Activated B cell treated with CpG ODN at 0.5 μM for 24 hours (primary cell): ENCODE measurements around the gene ROCK2. TPM values are rescaled to one million over a fixed set of nuclear protein-coding genes. Genes with fewer than 3 reads are reported as not detected.

Experiments used
- ATAC-seq: fragments of 200-7000 bp; cut with Tn5 transposase; one replicate; pipeline ENCODE4 v1.10.0; 2021; ENCODE audit warnings: low read depth, mild to moderate bottlenecking, moderate library complexity
- CTCF ChIA-PET: fragments of 350-600 bp; sonication (Branson Sonifier 250); formaldehyde crosslinking; loops from one replicate; lab custom pipeline; 2021; ENCODE audit warnings: antibody characterized with exemption; lab: Charles Lee
- POLR2A ChIA-PET: fragments of 350-600 bp; sonication (Branson Sonifier 250); formaldehyde crosslinking; loops from one replicate; lab custom pipeline; 2021; ENCODE audit warnings: antibody characterized with exemption; lab: Charles Lee
- DNase-seq: peaks from one replicate; pipeline ENCODE4 v3.0.0; 2022
- H3K27ac Mint-ChIP-seq: one replicate; pipeline ENCODE4 v1.8.0; 2020; ENCODE audit warnings: mixed read lengths
- H3K27me3 Mint-ChIP-seq: one replicate; pipeline ENCODE4 v1.8.0; 2021; ENCODE audit warnings: mixed read lengths
- H3K36me3 Mint-ChIP-seq: one replicate; pipeline ENCODE4 v1.8.0; 2021; ENCODE audit warnings: low read depth, mixed read lengths
- H3K4me1 Mint-ChIP-seq: one replicate; pipeline ENCODE4 v1.8.0; 2021; ENCODE audit warnings: mixed read lengths
- H3K4me3 Mint-ChIP-seq: one replicate; pipeline ENCODE4 v1.8.0; 2020; ENCODE audit warnings: mild to moderate bottlenecking, mixed read lengths
- H3K9me3 Mint-ChIP-seq: one replicate; pipeline ENCODE4 v1.8.0; 2020; ENCODE audit warnings: mixed read lengths
- CTCF ChIP-seq: fragments of 200-600 bp; IDR thresholded peaks from one replicate; pipeline ENCODE4 v1.8.0; 2022; ENCODE audit warnings: antibody characterized with exemption, mild to moderate bottlenecking
- intact Hi-C: fragments of 100-400 bp; cut with micrococcal nuclease; formaldehyde crosslinking; loops from one replicate; pipeline ENCODE4 v1.15.1; 2024
- total RNA-seq: library from RNA; stranded (reverse); gene quantifications from 2 replicates; pipeline ENCODE4 v1.2.3, GENCODE V29; 2022

Gene ROCK2
- total RNA-seq, 1 donor from 2014 or later, result 18.8 TPM

GRCh38 chr2:11278219-11278618 is 66.2 kb downstream of the ROCK2 start:
- H3K4me1 Mint-ChIP-seq, result peaks cover 30% of the 10 kb centered on the region
- peaks cover 40% of the 10 kb centered on the region for H3K36me3 Mint-ChIP-seq
- intact Hi-C loops, result no loop called here
- ChIA-PET CTCF (no interaction called here), POLR2A (no interaction called here)
- no peak overlapping the region for H3K4me3 Mint-ChIP-seq
- no peak for ATAC-seq
- no peak overlapping the region for H3K27ac Mint-ChIP-seq
- TF ChIP-seq CTCF, result no peak
- no peaks in the 10 kb centered on the region for H3K27me3 Mint-ChIP-seq
- peaks cover 3% of the 10 kb centered on the region for H3K9me3 Mint-ChIP-seq
- DNase-seq, result no peak

DNA sequence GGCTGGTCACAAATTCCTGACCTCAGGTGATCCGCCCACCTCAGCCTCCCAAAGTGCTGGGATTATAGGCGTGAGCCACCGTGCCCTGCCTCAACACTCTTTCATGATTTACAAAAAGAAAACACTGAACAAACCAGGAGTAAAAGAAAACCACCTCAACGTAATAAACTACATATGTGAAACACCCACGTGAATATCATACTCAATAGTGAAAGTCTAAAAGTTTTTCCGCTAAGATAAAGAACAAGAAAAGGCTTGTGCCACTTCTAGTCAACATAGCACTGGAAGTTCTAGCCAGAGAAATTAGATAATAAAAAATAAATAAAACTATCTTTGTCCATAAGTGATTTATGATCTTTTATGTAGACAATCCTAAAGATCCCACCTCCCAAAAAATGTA is 68.5 kb downstream of the ROCK2 start:
- CTCF ChIA-PET, result interaction anchor here (0.7 kb wide), 1 partner anchor 663 kb away, joined by 3 read pairs; no protein-coding TSS in a partner anchor
- Mint-ChIP-seq H3K36me3 (peaks cover 30% of the 10 kb centered on the region), H3K4me1 (peaks cover 23% of the 10 kb centered on the region), H3K27me3 (no peaks in the 10 kb centered on the region), H3K4me3 (no peak overlapping the region), H3K27ac (no peak overlapping the region), H3K9me3 (peaks cover 3% of the 10 kb centered on the region)
- TF ChIP-seq CTCF, result no peak
- ATAC-seq, result no peak
- no peak for DNase-seq
- intact Hi-C loops, result no loop called here
- POLR2A ChIA-PET, result no interaction called here

- H3K27ac Mint-ChIP-seq, result no peak overlapping the region
- H3K4me1 Mint-ChIP-seq, result peaks cover 13% of the 10 kb centered on the region
- intact Hi-C loops, result no loop called here
- no peaks in the 10 kb centered on the region for H3K27me3 Mint-ChIP-seq
- H3K36me3 Mint-ChIP-seq, result peaks cover 31% of the 10 kb centered on the region
- no peak overlapping the region for H3K4me3 Mint-ChIP-seq
- POLR2A ChIA-PET, result no interaction called here
- TF ChIP-seq CTCF, result no peak
- CTCF ChIA-PET, result no interaction called here
- peaks cover 7% of the 10 kb centered on the region for H3K9me3 Mint-ChIP-seq
- DNase-seq (no peak), ATAC-seq (no peak)
Measured at GRCh38 chr2:11270891-11271290, 73.5 kb downstream of the ROCK2 start.

GRCh38 chr2:11267931-11268330 is 76.5 kb downstream of the ROCK2 start:
- Mint-ChIP-seq H3K4me3 (no peak overlapping the region), H3K9me3 (peaks cover 7% of the 10 kb centered on the region), H3K27me3 (no peaks in the 10 kb centered on the region), H3K36me3 (peaks cover 36% of the 10 kb centered on the region), H3K4me1 (peaks cover 4% of the 10 kb centered on the region), H3K27ac (no peak overlapping the region)
- intact Hi-C loops, result no loop called here
- ATAC-seq (no peak), DNase-seq (no peak)
- TF ChIP-seq CTCF, result no peak
- ChIA-PET POLR2A (no interaction called here), CTCF (no interaction called here)

DNA sequence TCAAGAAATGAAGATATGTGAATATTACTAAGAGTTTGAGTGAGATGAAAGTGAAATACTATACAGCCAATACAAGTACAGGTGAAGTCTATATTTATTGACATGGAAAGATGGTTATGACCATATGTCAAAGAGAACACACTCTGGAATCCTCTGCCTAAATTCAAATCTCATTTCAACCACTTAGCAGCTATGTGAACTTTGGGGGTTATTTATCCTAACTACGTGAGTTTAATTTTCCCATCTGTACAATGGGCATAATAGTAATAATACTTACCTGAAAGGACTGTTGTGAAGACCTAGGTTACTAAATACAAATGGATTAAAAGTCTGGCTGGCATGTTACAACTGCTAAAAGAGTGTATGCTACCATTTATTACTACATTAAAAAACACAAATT is 79.6 kb downstream of the ROCK2 start:
- Mint-ChIP-seq H3K4me3 (no peak overlapping the region), H3K27me3 (no peaks in the 10 kb centered on the region), H3K4me1 (peaks cover 4% of the 10 kb centered on the region), H3K9me3 (peaks cover 9% of the 10 kb centered on the region), H3K36me3 (peaks cover 28% of the 10 kb centered on the region), H3K27ac (no peak overlapping the region)
- no peak for TF ChIP-seq CTCF
- ChIA-PET POLR2A (no interaction called here), CTCF (no interaction called here)
- intact Hi-C loops, result no loop called here
- ATAC-seq (no peak), DNase-seq (no peak)
